NCI-H748 (cell line): ENCODE data around the gene ADCK2.
"Not testable (repeated sequence)": the region's sequence is repeated elsewhere in the genome, so short reads cannot be mapped to it uniquely, and the experiment has no call there.

Experiments used
- DNase-seq: peaks from one replicate; lab custom pipeline; 2025; ENCODE audit not compliant: unreplicated experiment; lab: John Stamatoyannopoulos, UW

The ADCK2 gene

DNA sequence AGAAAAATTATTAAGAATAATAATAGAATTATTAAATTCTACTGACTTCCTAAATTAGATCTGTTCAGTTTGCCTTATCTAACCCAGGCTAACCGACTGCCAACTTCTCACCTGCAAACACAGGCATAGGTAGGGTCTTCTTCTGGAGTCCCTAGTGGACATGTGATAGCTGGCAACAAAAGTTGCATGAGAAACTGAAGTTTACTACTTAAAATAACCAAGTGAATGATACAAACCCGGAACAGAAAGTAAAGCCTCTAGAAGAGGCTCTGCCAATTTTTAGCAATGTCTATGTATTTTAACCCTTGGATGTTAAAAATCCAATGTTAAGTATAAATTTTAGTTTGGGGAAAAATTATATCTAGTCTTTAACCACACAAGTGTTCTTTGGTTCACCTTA is 61.4 kb downstream of the ADCK2 start:
- DNase-seq, result no peak

DNA sequence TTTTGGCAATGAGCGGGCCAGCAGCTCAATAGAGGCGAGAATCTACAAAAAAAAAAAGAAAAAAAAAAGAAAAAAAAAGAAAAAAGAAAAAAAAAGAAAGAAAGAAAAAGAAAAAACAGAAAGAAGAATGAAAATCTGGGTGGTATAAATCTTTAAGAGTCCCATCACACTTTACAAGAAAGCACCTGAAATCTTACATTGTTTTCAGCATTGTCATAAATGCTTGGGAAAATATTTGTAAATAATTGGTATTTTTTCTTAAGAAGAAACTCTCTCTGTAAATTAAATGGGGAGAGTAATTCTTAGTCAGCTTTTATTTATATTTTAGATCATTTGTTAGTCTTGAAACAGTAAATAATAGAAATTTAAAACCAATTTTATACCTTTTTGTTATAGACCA is 62.0 kb downstream of the ADCK2 start:
- DNase-seq, result no peak

DNA sequence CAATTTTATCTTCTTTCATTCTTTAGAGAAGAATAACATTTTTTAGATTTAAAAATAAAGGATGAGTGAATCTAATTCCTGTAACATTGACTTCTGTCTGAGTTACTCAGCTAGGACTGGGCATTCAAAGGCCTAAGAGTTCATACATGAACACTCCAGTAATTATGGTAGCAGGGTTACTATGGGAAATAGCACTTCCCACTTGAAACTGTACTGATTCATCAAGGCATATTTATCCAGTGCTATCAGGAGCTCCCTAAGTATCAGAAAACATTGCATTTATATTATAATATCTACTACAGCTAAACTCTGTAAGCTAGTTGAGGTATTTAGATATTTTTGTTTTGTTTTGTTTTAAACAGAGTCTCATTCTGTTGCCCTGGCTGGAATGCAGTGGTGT is 65.5 kb downstream of the ADCK2 start:
- no peak for DNase-seq

DNA sequence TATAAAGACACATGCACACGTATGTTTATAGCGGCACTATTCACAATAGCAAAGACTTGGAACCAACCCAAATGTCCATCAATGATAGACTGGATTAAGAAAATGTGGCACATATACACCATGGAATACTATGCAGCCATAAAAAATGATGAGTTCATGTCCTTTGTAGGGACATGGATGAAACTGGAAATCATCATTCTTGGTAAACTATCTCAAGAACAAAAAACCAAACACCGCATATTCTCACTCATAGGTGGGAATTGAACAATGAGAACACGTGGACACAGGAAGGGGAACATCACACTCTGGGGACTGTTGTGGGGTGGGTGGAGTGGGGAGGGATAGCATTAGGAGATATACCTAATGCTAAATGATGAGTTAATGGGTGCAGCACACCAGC is 70.5 kb downstream of the ADCK2 start:
- DNase-seq, result not testable (repeated sequence)

DNA sequence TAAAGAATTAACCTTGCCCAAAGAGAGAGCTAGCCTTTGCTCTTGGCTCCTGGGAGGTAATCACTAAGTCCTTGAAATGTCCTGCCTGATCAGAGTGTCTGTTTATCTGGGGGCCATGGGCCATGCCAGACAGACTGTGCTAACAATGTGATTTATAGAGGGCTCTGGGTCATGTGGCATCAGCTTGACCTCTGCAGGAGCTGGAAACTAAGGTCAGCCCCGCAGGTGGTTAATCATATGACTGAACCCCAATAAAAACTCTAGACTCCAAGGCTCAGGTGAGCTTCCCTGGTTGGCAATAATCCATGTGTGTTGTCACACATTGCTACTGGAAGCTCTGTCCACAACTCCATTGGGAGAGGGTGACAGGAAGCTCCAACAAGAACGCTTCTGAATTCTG is 71.3 kb downstream of the ADCK2 start:
- DNase-seq, result no peak
